Limb (tissue), 2 donors: ENCODE measurements around the gene MCF2L2.
A peak's percentile ranks its signal among the peaks of the same experiment; 100 is the strongest.
"Not testable (repeated sequence)": the region's sequence is repeated elsewhere in the genome, so short reads cannot be mapped to it uniquely, and the experiment has no call there.

ENCODE experiments used
- DNase-seq, 2 donors: peaks; one replicate each; pipeline ENCODE4 v3.0.0-alpha.2; 2016; ENCODE audit errors: extremely low spot score in 2 of 2

MCF2L2 gene

DNA sequence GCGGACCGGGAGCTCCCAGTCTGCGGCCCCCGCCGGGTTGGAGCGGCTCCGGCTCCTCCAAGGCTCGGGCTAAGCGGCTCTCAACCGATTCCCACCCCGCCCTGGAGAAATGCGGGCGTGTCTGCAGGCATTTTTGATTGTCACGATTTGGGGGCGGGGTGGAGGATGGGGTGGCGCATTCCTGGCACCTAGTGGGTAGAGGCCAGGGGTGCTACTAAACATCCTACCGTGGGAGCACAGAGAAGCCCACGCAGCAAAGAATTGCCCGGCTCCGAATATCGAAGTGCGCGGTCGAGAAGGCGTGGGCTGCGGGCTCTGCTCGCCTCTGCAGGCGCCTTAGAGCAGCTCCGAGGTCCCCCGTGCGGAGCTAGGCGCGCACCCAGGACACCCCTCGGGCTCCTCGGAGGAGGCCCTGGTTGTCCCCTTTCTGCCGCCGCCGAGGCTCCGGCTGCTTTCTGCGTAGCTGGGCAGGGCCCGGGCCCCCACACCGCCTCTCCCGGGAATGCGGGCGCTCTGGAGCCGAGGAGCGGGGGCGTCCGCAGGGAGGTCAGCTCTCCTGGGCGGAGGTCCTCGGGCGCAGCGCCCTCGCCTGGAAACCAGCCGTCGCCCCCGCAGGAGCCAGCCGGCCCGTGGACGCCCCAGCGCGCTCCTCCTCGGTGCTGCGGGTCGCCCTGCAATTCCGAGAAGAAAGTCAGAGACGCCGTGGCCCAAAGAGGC is 249.4 kb downstream of the MCF2L2 start:
- peak in 1 of 2 donors; percentile 67 for DNase-seq

DNA sequence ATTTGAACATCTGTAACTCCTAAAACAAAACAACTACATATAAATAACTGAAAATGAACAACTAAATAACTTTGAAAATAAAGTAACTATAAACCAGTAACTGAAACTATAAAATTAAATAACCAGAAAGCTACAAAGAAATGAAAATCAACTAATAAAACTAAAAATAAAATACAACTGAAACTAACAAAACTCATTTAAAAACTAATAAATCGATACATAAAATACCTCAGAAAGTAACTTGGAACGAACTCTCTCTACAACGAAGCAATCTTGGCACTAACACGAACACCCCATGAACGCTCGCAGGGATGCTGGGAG is 249.9 kb downstream of the MCF2L2 start:
- DNase-seq, result no peak

DNA sequence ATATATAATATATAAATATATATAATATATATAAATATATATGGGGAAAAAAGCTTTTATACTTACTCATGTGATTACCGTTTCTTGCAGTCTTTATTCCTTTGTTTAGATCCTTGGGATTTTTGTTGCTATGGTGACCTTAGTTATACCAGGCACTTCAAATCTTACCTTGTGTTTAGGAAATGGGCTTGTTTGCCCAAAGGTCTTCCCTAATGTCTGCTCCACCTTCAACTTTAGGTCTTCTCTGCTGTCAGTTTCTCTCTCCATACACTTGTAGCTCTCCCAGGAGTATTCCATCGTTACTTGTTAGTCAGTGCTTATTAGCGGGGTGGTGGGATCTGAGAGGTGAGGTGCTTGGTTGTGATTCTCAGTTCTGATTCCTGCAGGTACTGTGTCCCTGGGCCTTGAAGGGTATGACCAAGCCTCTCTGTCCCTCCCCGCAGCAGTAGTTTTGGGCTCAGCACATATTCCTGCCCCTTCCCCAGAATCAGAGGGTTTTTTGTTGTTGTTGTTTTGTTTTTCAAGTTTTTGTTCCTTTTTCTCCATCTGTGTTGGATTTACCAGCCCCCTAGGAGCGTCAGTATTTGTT is 256.3 kb downstream of the MCF2L2 start:
- no peak for DNase-seq

DNA sequence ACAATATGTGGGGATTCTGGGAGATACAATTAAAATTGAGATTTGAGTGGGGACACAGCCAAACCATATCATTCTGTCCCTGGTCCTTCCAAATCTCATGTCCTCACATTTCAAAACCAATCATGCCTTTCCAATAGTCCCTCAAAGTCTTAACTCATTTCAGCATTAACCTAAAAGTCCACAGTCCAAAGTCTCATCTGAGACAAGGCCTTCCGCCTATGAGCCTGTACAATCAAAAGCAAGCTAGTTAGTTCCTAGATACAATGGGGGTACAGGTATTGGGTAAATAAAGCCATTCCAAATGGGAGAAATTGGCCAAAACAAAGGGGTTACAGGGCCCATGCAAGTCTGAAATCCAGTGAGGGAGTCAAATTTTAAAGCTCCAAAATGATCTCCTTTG is 260.4 kb downstream of the MCF2L2 start:
- not testable (repeated sequence) for DNase-seq

DNA sequence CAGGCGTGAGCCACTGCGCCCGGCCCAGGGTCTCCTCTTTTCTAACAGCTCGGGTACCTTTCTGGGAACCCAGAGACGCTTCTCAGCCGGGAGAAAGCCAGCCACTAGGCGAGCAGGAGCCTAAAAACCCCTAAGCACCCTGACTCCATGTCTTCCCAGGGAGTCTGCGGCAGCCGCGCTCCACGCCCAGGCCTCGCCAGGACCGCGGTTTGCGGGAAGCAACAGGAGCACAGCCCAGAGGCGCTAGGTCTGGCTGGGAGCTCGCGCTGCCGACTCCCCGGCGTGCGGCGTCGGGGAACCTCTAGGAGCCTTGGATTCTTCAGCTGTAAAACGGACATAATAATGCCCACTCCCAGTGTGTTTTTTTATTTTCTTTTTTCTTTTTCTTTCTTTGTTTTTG is 264.9 kb downstream of the MCF2L2 start:
- DNase-seq, result no peak

DNA sequence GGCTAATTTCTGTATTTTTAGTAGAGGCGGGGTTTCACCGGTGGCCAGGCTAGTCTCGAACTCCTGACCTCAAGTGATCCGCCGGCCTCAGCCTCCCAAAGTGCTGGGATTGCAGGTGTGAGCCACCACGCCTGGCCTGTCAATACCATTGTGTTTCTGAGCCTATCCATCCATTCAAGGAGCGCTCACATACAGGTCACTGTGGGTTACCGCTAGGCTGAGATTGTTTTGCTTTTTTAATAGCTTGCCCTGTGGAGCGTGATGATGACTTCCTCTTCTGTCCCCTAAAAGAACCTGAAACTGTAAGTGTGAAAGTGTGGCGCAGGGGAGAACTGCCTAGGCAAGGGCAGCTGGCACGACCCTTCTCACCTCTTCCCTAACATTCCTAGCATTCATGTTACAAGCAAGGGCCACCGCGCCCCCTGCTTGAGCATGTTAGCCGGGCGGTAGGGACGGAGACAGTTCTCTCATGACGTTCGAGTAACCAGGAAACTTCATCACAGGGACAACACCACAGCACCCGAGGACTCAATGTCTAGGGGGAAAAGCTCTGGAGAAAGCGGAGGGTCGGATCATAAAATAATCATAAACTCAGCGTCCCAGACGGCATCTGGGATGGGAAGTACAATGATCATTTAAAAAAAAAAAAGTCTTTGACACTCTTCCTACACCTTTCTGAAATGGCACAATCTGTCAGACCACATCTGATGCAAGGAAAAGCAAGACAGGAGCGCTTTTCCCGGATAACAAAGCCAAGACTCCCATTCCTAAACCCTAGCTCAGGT is 266.7 kb downstream of the MCF2L2 start:
- DNase-seq, result peak in 1 of 2 donors; percentile 29

DNA sequence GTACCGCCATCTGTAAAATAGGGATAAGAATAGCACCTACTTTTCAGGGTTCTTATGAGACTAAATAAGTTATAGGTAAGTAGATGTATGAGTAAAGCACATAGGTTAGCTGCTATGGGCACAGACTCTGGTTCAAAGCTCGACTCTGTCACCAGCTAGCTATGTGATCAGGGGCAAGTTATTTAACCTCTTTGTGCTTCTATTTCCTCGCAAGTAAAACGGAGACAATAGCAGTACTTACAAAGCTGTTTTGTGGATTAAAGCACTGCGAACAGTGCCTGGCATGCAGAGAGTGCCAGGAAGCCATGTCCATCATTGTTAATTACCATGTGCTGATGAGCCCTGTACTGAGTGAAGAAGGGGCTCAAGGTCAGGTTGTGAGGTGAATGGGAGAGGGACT is 267.8 kb downstream of the MCF2L2 start:
- DNase-seq, result no peak

DNA sequence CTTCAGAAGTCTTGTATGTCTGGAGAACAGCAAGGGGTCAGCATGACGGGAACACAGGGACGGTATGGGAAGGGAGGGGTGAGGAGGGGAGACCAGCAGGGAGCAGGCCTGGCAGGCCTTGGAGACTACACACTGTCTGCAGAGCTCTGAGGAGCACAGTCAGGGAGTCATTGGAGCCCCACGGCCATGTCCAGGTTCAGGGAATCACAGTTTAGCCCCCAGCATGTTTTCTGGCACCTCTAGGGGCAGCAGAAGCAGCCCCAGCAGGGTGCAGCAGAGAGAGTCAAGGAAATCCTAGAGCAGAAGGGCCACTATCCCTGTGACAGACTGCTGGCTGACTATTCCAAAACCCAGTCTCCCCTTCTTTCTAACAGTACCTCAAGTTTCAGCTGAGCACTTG is 269.1 kb downstream of the MCF2L2 start:
- no peak for DNase-seq

DNA sequence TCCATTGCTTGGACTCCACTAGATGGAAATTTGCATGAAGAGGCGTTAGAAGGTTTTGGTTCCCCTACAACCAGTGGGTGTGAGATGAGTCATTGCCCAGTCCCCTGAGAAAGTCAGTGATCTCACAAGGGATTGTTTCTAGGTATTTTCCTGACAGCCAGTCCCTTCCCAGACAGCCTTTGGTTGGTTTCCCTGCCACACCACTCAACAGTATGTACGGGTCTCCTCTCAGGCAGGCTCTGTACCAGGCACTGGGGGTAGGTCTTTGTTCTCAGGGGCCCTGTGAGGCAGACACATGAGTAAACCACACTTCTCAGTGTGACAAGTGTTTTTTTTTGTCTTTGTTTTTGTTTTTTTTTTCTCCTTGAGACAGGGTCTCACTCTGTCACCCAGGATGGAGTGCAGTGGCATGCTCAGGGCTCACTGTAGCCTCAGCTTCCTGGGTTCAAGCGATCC is 269.8 kb downstream of the MCF2L2 start:
- DNase-seq, result no peak

DNA sequence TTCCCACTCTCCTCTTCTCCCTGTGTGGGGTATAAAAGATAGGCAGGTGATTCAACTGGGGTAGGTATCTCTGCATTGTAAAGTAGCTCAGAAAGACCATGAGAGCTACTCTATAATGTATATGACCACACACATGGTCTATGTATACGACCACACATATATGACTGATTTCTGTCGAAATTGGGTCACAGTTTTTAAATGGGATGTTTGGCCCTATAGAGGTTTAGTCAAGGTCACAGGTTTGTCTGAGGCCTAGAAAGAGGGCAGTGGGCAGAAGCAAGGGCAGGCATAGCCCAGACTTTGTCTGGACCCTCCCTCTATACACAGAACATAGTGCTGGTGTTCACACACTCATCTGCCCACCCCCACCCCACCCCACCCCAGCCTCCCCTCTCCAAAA is 270.3 kb downstream of the MCF2L2 start:
- no peak for DNase-seq

DNA sequence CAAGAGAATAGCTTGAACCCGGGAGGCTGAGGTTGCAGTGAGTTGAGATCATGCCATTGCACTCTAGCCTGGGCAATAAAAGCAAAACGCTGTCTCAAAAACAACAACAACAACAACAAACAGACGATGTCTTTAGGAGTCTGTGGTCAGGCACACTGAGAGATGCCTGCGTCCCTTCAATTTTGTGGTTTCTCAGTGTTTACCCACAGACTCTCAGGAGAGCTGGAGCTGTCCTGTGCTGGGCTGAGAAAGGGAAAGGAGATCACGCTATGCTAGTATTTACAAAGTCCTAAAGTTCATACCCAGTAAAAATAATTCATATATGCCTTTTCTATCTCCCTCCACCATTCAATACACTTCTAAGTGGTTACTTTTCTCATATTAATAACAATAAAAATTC is 272.2 kb downstream of the MCF2L2 start:
- DNase-seq, result no peak

DNA sequence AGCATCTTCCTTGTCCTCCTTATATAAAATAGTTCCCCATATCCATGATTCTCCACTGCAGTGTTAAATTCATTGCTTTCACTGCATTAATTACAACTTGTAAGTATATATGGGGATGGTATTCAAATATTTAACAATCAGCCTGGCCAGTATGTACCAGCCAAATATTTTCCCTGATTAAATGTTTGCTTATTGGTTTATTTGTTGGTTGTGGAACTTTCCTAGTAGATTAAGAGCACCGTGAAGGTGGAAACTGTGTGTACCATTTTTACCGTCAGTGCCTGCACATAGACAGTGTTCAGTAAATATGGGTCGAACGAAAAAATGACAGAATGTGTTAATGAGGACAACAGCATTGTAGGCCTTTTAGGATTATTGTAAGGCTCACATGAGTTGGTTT is 272.9 kb downstream of the MCF2L2 start:
- no peak for DNase-seq

DNA sequence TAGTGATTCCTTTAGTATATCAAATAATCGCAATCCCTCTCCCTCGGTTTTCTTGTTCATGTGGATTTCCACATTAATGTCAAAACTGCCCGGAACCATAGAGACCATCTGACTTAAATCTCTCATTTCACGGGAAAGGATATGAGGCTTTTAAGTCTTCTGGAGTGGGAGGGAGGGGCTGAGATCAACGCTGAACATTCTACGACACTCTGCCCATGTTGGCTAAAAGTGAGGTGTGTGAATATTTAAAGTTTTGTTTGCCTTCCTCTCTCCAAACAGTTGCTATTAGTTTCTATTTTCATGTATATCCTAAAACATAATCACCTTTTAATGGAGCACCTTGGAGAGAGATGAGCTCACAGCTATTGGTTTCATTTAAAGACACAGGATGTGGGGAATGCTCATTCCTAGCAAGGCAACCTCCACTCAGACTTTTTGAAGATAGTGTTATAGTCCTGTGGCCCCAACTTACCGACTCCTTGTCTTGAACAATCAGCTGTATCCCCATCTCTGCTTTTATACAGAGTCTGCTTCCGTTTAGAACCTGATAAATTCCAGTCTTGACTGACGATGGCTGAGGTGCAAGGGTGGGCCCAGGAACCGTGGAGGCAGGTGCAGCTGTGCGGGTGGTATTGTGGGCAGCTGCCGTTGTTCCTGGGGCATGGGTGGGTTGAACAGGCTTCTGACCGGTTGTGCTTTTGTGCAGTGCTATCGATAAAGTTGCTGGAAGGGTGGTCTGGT is 275.0 kb downstream of the MCF2L2 start:
- DNase-seq, result no peak

DNA sequence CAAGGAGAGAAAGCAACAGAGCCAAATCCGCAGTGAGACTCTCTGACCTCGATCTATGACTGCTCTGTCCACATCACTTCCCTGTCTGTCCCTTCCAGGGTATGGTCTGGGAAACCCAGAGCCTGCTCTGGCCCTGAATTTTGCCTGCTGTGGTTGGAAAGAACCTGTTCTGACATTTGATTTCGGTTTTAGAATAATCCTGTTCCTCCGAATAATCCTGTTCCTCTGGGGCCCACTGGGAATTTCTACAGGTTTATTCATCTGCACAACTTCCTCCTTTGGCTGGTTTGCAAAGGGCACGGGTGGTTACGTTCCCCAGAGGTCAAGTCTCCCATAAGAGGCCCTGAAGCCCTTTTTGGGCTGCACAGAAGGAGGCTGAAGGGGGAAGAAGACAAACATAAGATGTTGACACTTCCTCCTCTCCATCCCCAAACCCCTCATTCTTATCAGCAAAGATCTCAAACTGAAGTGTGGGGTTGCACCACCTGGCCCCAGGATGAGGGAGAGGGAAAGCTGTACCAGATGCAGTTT is 276.5 kb downstream of the MCF2L2 start:
- no peak for DNase-seq

DNA sequence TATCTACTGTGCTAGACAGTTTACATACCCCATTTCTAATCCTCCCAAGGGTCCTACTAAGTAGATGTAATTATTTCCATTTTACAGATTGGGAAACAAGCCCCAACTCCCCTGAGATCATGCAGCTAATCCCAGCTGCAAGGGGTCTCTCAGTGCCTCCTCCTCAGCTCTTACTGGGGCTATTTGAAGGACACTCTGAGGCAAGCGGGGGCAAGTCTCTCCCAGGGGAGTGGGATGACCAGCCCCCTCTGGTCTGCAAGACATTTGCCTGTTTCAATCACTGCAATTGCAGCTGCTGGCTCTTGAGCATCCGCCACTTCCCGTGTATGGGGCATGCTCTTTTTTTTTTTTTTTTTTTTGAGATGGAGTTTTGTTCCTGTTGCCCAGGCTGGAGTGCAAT is 277.3 kb downstream of the MCF2L2 start:
- no peak for DNase-seq

DNA sequence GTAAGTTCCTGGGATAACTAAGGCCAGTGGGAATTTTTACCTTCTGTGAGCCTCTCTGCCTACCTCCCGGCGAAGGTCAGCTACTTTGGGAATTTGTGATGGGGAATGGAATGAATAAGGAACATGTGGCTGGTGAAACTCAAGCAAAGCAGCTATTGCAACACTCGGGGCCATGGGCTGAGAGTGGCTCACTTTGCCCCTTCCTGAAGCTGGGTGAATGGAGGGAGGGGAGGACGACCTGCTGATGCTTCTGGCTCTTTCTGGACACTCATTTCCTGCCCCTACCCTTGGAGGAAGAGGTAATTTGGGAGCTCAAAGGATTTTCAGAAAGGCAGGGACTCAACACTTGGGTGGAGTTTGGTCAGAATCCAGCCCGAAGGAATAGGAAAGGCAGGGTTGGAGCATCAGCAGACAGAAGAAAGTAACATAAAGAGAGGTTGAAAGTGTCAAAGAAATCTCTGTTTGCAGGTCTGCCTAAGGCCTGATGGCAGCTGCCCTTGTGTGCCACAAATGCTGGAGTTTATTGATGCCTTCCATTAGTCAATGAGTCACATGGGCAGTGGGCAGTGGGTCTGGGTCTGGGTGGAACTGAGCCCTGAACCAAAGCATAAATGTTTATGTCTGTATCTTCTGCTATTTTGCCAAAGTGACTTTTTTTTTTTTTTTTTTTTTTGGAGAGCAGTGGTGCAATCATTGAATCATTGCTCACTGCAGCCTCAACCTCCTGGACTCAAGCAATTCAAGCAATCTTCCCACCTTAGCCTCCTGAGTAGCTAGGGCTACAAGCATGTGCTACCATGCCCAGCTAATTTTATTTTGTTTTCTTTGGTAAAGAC is 278.3 kb downstream of the MCF2L2 start:
- no peak for DNase-seq

DNA sequence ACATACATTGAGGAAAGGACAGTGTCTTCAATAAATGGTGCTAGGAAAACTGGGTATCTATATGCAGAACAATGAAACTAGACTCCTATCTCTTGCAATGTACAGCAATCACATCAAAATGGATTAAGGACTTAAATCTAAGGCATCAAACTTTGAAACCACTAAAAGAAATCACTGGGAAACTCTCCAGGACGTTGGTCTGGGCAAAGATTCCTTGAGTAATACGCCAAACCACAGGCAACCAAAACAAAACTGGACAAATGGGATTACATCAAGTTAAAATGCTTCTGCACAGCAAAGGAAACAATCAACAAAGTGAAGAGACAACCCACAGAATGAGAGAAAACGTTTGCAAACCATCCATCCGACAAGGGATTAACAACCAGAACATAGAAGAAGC is 280.4 kb downstream of the MCF2L2 start:
- DNase-seq, result no peak

DNA sequence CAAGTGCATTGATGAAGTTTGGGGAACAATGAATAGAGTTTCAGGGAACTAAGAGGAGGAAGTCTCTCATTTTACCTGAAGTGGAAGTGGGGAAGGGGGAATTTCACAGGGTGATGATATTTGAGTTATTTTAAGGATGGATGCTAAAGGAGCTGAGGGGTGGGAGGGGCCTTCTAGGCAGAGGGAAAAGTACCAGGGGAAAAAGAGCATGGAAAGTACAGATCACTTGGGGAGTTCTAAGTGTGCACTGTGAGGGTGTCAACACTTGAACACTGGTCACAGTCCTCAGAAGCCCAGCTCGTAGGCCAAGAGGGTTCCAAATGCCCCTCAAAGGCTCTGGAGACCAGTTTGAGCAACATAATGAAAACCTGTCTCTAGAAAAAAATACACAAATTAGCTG is 284.1 kb downstream of the MCF2L2 start:
- no peak for DNase-seq

DNA sequence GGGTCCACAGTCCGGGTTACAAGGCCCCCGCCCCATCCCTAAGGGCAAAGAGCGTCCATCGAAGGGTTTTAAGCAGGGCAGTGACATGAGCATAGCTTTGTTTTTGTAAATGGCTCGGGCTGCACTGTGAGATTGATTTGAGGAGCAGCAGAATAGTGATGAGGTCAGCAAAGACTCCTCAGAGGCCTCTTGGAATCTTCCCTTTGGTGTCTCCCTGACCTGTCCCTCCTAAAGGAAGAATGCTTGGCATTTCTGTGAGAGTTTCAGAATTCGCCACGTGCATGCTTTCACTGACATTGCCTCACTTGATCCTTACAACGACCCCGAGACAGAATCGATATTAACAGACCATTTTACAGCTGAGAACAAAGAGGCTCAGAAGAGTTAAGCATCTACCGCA is 286.2 kb downstream of the MCF2L2 start:
- DNase-seq, result no peak

DNA sequence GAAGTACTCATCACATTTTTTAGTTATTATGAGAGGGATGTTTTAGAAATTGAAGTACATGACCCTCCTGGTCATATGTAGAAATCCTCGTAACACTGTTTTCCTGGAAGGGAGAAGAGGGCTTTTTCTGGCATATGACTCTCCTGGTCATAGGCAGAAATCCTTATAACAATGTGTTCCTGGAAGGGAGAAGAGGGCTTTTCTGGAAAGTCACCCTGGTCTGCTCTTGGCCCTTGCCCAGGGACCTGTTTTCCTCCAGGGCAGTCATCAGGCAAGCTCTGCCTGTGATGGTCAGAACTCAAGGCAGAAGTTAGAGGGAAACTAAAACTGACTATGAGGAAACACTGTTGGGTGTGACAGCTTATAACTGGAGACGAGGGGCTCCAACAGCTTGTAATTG is 293.6 kb downstream of the MCF2L2 start:
- DNase-seq, result no peak

DNA sequence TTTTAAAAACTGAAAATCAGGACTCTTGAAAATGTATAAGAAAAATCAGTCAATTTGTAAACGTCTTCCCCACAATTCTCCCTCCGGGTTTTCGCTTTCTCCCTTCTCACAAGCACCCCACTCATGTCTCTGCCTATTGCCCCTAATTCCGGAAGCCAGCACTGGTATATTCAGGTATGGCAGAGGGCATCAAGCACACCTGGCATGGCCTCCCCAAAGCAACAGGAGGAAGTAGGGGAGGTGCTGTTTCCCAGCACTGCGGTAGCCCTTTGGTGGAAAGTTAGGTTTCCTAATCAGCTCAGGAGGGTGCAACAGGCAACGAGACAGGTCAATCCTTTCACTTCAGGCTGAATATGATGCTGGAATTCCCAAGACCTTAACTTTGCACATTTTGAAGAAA is 296.0 kb downstream of the MCF2L2 start:
- DNase-seq, result no peak
